HG02610 (cell line): Measurements from ENCODE around the gene DAG1.

ENCODE experiments used
- ATAC-seq: cut with Tn5 transposase; IDR thresholded peaks from one replicate; pipeline ENCODE4 v1.9.1; 2021; ENCODE audit warnings: mild to moderate bottlenecking, moderate library complexity; ENCODE audit not compliant: unreplicated experiment

The DAG1 gene

DNA sequence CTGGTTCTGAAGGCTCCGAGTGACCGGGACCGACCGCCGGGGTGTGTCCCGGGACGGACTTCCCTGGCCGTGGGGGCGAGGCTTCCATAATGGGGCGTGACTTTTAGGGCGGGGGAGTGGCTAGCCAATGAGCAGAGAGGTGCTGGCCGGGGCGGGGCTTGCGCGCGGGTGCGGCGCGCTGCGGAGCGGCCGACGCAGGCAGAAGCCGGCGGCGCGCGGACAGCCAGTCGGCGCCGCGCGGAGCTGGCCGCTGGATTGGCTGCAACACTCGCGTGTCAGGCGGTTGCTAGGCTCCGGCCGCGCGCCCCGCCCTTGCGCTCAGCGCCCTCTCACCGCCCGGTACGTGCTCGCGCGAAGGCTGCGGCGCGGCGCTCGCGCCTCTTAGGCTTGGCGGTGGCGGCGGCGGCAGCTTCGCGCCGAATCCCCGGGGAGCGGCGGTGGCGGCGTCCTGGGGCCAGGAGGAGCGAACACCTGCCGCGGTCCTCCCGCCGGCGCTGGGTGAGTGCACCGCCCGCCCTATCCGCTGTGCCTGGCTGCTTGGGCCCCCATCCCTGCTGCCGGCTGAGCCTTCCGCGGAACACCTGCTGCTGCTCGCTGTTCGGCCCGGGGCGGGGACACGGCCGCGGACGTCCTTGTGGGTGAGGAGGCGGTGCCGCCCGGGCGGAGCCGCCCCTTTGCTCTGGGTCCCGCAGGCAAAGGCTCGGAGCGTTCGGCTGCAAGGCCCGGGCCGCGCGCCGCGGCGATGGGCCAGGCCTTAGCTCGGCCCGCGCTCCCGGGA lies at the start of gene DAG1:
Gene DAG1 (plus strand): TSS at position 332 of the 778 bp plus-strand sequence. CDS start 40,268 bp downstream, outside the sequence.
- peak; percentile 83 for ATAC-seq

DNA sequence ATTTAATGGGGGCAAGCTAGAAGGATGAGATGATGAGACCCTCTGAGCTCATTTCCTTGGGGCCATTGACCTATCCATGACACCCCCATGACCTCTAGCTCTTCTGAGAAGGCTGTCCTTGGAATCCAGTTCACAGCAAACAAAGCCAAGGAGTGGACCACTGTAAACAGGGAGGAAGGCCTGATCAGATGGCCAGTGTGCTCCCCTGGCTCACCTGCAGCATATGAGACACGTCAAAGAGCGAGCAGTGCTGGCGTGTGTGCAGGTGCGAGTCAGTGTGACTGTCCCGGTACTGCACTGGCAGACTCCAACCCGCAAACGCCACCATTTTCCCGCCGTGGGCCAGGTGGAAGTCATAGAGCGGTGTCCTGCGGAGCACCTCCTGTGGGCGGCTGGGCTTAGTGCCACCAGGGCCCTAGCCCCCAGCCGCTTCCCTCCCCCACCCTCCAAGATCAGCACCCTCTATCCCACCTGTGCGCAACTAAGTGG lies 48.1 kb upstream of the DAG1 start:
- no peak for ATAC-seq

DNA sequence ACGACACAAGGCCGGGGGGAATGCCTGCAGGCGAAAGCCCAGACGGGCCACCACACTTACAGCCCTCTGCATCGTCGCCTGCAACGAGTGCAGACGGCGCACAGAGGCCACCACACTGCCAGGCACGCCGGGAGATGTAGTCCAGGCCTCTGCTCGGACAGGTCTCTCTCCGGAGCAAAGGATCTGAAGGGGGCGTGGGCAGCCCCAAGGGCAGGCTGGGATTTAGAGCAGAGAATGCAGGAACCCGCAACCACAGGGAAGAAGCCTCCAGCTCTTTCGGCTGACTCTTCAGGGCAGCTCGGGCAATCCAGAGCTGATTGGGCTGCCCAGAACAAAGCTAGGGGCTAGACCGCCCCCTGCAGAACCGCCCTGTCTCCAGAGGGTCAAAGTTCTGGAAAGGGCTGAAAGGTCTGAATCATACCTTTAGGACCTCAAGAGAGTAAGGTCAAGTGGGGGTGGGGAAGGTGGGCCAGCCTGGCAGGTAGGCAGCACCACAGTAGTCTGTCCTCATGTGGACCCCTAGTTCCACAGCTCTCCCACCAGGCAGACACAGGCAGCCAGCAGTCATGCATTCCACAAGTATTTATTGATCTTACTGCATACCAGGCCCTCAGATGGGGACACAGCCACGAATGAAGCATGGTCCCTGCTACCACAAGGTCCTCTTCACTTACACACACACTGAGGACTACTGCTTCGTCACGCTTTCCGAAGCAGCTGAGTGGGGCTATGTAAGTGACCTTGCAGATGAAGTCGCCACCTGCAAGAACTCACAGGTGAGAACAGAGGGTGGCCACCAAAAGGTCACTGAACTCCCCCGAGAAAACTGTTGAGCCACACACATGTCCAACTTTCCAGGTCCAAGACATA lies 47.5 kb upstream of the DAG1 start, which contains the start of gene AMT:
Gene AMT (minus strand): TSS at position 95 of the 870 bp plus-strand sequence. CDS start 23 bp downstream, at position 72.
- ATAC-seq, result no peak

DNA sequence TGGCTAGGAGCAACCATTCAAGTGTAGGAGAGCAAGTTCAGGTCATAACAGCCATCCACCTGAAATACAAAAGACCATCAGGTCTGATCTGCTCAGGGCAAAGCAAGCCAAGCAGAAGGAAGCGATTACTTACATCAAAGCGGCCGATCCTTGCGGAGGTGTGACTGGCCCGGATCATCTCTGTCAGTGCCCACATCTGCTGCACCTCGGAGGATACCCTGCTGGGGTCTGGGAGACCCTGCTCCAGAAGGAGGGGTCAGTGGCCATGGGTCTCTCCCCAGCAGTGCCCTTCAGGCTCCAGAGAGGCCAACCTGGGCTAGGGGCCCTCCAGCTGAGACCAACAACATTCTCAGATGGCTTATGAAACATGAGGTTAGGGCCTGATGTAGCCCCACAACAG lies 45.3 kb upstream of the DAG1 start:
- no peak for ATAC-seq

DNA sequence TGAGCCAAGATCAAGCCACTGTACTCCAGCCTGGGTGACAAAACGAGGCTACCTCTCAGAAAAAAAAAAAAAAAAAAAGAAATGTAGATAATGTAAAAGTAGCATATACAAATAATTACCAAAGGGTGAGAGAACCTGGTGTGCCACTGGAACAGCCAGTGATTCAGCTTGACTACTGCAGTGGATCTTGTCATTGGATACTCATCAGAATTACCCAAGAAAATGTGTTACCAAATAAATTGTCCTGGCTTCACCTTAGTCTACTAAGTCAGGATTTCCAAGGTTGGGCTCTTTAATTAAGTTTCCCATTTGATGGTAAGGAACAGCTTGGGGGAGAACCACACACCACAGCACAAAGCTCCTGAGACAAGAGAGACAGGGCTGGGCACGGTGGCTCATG lies 42.5 kb upstream of the DAG1 start:
- ATAC-seq, result no peak

DNA sequence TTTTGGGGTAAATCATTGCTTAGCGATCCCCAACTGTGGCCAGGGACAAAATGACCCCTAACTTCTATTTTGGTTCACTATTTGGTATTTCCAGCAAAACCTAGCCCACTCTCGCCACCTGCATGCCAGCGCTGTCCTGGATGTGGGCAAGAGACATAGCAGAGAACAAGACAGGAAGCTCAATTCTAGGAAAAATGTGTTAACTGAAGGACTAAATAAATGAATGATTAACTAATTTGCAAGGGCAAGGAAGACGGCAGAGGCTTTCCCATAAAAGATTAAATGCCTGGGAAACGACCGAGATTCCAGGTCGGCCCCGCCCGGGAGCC lies 41.4 kb upstream of the DAG1 start:
- ATAC-seq, result no peak

DNA sequence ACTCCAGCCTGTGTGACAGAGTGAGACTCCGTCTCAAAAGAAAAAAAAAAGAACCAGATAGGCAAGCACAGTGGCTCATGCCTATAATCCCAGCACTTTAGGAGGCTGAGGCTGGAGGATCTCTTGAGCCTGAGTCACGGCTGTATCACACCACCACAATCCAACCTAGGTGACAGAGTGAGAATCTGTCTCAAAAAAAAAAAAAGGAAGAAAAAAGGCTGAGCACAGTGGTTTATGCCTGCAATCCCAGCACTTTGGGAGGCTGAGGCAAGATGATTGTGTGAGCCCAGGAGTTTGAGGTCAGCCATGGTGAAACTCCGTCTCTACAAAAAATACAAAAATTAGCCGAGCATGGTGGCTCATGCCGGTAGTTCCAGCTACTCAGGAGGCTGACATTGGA lies 35.3 kb upstream of the DAG1 start:
- no peak for ATAC-seq

DNA sequence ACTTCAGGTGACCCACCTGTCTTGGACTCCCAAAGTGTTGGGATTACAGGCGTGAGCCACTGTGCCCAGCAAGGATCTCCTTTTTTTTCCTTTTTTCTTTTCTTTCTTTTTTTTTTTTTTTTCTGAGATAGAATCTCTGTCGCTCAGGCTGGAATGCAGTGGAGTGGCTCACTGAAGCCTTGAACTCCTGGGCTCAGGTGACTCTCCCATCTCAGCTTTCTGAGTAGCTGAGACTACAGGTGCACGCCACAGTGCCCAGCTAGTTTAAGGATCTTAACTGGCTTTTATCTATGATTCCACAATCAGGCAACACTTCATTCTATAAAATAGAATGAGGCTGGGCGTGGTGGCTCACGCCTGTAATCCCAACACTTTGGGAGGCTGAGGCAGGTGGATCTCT lies 24.7 kb upstream of the DAG1 start:
- no peak for ATAC-seq

DNA sequence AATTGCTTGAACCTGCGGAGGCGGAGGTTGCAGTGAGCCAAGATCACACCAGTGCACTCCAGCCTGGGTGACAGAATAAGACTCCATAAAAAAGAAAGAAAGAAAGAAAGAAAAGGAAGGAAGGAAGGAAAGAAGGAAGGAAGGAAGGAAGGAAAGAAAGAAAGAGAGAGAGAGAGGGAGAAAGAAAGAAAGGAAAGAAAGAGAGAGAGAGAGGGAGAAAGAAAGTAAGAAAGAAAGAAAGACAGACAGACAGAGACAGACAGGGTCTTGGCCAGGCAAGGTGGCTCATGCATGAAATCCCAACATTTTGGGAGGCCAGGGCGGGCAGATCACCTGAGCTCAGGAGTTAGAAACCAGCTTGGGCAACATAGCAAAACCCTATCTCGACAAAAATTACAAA lies 16.4 kb upstream of the DAG1 start:
- no peak for ATAC-seq

DNA sequence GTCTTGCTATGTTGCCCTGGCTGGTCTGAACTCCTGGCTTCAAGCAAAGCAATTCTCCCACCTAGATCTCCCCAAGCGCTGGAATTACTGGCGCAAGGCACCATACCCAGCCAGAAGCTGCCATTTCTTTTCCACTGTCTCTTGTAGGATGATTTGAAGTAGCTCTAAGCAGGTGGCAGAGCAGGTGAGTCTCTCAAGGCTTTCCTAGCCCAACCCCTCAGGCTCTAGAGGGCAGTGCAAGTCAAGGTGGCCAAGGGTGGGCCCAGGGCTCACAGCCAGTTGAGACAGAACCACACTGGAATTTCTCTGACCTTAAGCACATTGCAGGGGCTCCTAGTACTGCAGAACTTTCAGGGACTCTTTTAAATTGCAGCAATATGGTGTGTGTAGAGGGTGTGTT lies 15.6 kb upstream of the DAG1 start:
- no peak for ATAC-seq

DNA sequence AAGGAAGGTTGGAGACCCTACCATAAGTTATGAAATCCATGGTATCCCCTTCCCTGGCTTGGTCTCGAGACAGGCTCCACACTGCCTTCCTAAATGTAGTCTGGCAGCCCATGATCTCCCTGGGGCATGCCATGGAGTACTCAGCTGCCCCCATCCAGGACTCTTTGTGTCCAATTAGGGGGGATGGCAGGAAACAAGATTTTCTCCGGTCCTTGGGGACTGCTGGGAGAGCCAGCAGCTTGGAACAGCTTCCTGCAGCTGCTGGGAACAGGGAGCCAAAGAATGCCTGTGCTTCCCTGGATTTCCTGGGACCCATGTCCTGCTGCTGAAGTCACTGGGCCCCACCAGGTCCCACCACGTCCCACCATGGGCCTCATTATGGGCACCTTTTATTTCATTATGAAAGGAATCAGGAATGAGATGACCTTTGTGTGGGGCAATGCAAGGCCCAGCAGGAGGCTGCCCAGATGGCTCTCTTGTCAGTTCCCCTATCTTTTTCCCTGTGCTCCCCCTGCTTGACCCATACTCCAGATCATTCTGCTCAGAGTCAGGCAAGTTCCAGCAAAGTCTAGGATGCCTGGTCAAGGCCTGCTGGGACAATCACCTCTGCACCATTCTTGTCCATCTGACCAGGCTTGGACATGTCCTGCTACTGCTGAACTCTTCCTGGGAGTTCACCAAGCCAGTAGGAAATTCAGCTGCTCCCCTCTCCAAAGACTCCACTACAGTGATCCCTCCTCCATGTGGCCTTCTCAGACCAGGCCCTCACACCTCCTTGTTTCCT lies 15.0 kb upstream of the DAG1 start:
- no peak for ATAC-seq

DNA sequence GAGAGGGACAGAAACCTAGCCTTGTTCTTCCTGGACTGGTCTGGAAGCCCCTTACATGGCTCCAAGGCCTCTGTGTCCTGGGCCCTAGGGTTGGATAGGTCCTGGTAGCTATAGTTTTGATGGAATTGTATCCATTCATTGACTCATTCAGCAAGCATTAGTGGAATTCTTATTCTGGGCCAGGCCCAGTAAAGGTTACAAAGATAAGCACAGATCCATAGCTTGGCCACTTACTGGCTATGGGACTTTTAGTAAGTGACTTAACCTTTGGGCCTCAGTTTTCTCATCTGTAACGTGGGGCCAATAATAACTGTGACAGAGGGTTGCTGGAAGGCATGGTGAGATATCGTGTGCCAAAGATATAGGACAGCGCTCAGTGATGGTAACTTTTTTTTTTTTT lies 13.6 kb upstream of the DAG1 start:
- ATAC-seq, result no peak

DNA sequence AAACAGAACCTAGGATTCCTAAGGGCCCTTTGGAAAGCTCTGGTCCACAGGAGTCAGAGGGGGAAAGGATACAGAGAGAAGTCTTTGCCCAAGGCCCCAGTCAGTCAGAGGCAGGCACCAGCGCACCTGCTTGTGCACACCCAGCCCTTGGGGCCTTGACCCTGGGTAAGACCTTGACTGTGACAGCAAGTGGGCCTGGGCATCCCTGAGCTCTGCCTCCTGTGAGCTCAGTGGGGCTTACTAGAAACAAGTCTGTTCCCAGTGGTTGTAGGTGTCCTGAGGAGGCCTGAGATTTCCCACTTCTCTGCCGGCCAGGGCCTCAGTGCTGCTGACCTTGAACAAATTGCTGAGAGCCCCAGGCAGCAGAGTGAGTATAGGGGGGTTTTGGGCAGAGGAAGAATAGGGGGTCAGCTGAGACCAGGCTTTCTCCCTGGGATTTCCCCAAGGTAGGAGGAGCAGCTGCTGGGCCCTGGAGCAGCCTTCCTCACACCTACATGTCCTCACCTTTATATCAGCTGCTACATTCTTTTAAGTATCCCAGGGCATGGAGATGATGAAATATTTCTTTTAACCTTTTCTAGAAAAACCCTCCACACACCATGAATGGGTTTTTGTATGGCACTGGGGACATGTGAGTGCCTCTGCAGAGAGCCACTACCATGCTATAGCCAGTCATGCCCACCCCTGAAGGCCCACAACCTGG lies 9.7 kb upstream of the DAG1 start:
- no peak for ATAC-seq

DNA sequence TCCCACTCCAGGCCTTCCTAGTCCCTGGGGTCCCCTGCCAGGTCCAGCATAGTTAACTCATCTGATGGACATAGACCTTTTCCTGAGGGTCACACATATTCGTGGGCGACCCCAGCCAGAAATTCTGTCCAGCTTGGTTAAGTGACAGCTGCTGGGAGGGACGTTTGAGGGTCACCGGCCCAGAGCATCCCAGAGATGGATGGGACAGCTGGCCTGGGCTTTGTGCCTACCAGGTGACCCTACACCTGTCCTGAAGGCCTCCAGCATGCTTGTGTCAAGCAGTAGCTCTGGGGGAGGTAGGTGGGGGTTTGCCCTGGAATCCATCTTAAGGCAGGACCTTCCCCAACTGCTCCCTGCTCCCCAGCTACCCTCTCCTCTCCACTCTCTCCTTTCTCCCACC lies 9.1 kb upstream of the DAG1 start:
- no peak for ATAC-seq

DNA sequence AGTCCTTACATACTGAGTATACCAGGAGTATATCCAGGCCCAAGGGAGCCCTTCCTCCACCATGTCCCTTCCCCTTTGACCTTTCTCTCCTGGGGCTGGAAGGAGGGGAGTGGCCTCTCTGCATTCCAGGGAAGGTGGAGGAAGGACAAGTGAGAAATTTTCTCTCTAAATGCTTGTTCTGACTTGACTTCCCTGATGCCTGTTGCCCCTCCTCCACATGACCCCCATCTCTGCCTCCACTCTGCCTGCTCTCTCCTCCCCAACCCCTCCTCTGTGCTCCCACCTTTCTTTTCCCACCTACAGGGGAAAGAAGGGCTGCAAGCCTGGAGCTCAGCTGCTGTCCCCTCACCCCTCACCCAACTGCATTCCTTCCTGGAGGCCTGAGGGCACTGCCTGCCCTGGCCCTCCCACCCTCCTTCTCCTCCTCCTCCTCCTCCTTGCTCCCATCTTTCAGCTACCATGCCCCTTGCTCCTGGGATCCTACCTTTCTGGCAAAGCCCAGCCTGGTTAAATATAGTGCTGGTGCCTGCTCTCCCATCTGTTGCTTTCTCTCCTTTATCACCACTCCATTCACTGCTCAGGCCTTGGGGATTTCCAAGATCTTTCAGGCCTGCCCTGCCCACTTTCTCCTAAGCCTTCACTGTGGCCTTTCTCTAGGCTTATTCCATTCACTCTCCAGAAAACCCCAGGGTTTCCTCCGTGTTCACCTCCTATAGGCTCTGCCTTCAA lies 8.5 kb upstream of the DAG1 start:
- ATAC-seq, result no peak

DNA sequence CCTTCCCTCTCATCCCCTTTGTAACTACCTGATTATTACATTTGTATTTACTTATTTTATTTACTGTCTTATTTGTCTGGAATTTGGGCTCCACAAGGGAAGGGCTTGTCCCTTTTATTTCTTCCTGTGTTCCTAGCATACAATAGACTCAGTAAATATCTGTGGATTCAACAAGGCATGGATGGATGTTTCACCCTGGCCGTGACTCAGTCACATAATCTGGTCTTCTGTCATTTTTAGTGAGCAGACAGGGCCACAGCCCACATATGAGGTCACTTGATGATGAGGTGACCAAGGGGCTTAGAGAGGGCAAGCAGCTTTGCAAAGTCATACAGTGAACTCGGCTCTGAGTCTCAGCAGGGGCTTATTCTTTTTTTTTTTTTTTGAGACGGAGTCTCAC lies 7.8 kb upstream of the DAG1 start:
- ATAC-seq, result no peak

DNA sequence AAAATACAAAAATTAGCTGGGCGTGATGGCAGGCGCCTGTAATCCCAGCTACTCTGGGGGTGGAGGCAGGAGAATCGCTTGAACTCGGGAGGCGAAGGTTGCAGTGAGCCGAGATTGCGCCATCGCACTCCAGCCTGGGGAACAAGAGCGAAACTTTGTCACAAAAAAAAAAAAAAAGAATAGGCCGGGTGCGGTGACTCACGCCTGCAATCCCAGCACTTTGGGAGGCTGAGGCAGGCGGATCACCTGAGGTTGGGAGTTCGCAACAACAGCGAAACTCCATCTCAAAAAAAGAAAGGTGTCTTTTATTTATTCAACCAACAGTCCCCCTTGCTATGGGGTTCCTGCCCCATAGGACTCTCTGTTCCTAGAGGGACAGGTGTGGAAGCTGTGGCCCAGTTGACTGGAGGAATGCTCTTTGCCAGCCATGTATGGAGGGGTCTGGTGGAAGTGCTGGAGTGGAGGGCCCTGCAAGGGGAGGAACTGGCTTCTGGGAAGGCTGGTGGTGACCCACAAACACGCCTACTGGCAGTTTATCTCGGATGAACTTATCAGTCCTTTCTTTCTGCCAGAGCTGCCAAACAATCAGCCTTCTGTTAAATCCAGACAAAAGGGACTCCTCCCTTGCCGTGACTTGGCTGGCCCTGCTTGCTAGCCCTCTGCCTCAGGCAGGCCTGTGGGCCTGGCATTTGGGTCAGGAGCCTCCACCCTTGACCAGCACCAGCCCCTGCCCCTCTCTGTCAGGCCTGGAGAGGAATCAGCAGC lies 4.6 kb upstream of the DAG1 start:
- no peak for ATAC-seq

DNA sequence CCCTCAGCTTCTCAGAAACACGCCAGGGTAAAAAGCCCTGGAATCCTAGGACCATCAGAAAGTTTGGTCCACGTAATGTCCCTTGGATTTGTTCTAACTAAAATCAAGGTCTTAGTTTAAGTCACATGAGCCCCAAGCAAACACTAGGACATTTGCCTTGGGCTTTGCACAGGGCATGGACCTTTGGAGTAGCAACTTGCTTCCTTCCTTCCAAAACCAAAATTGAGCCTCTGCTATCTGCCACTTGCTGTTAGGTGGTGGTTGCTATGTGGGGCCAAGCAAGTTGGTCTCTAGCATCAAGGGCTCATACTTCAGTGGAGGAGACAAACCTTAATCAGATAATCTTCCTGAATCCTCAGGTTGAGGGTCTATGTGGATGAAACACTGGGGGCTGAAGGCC lies 4.0 kb upstream of the DAG1 start:
- ATAC-seq, result no peak
